Measurements from ENCODE around the gene DERL3.
A peak's percentile ranks its signal among the peaks of the same experiment; 100 is the strongest.
"Not testable (repeated sequence)": the region's sequence is repeated elsewhere in the genome, so short reads cannot be mapped to it uniquely, and the experiment has no call there.

Gene DERL3

DNA sequence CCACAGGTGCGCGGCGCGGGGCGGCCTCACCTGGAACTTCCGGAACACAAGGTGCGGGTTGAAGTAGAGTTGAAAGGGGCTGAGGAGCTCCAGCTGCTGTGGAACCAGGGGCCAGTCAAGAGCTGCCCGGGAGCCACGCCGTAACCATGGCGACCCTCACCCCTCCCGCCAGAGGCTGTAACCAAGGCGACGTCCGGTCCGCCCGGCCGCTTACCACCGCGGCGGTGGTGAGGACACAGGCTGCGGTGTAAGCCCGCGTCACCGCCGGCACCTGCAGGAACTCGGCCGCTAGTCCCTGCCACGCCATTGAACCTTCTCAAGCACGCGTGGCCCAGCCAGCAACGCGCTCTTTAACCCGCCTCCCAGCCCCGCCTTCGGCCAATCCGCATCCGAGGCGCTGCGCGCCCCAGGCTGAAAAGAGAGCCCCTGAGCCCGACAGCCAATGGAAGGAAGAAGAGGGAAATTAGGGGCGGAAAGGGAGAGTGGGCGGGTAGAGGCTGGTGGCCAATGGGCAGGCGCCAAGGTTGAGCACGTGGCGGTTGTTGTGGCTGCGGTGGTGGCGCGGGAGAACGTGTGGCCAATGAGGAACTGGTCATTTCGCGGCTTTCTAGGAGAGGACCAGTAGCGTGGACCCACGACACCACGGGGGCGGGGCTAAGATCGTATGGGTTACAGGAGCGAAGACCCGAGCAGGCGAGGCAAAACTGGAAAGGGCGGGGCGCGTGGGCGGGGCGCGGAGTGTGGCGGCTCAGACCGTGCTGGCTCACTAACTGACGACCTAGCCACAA is at the start of gene DERL3:
DERL3 (minus strand) TSS at position 326 of the 788 bp plus-strand sequence; CDS start at position 307, 19 bp downstream.
- peaks cover 6 to 23% of the 10 kb centered on the region in 2 donors for H3K4me1 ChIP-seq (ENCODE audit: control insufficient read depth in 1 of 2, insufficient read depth in 2 of 2, low read length in 2 of 2)
- H3K9ac ChIP-seq (ENCODE audit: low read depth in 1 of 2, low read length in 2 of 2): peak within 1 kb of the TSS; percentile 32 to 33
- H3K27ac ChIP-seq (ENCODE audit: low read depth, low read length): no peak within 1 kb of the TSS
- peak within 1 kb of the TSS; percentile 66 to 80 for H3K4me3 ChIP-seq (ENCODE audit: low read depth in 1 of 2, low read length in 2 of 2)
- peaks cover 15 to 27% of the 10 kb centered on the region in 2 donors for H3K36me3 ChIP-seq (ENCODE audit: control insufficient read depth in 1 of 2, insufficient read depth in 2 of 2, low read length in 2 of 2)
- H3K9me3 ChIP-seq (ENCODE audit: control insufficient read depth in 1 of 2, low read length in 2 of 2): no peaks in the 10 kb centered on the region
- H3K27me3 ChIP-seq (ENCODE audit: control insufficient read depth in 1 of 2, insufficient read depth in 2 of 2, low read length in 2 of 2): no peaks in the 10 kb centered on the region

- Histone ChIP-seq H3K9me3 (ENCODE audit: control insufficient read depth in 1 of 2, low read length in 2 of 2) (no peaks in the 10 kb centered on the region), H3K36me3 (ENCODE audit: control insufficient read depth in 1 of 2, insufficient read depth in 2 of 2, low read length in 2 of 2) (no peaks in the 10 kb centered on the region), H3K27ac (ENCODE audit: low read depth, low read length) (no peak overlapping the region), H3K27me3 (ENCODE audit: control insufficient read depth in 1 of 2, insufficient read depth in 2 of 2, low read length in 2 of 2) (no peaks in the 10 kb centered on the region), H3K9ac (ENCODE audit: low read depth in 1 of 2, low read length in 2 of 2) (no peak overlapping the region), H3K4me1 (ENCODE audit: control insufficient read depth in 1 of 2, insufficient read depth in 2 of 2, low read length in 2 of 2) (no peaks in the 10 kb centered on the region), H3K4me3 (ENCODE audit: low read depth in 1 of 2, low read length in 2 of 2) (no peak overlapping the region)
Measured at GRCh38 chr22:23884140-23884539, 45.3 kb upstream of the DERL3 start.

- H3K36me3 ChIP-seq (ENCODE audit: control insufficient read depth in 1 of 2, insufficient read depth in 2 of 2, low read length in 2 of 2): no peaks in the 10 kb centered on the region
- H3K9ac ChIP-seq (ENCODE audit: low read depth in 1 of 2, low read length in 2 of 2): no peak overlapping the region
- H3K4me1 ChIP-seq (ENCODE audit: control insufficient read depth in 1 of 2, insufficient read depth in 2 of 2, low read length in 2 of 2): no peaks in the 10 kb centered on the region
- H3K9me3 ChIP-seq (ENCODE audit: control insufficient read depth in 1 of 2, low read length in 2 of 2): no peaks in the 10 kb centered on the region
- H3K4me3 ChIP-seq (ENCODE audit: low read depth in 1 of 2, low read length in 2 of 2): no peak overlapping the region
- H3K27me3 ChIP-seq (ENCODE audit: control insufficient read depth in 1 of 2, insufficient read depth in 2 of 2, low read length in 2 of 2): no peaks in the 10 kb centered on the region
- H3K27ac ChIP-seq (ENCODE audit: low read depth, low read length): no peak overlapping the region
Measured at GRCh38 chr22:23883658-23884057, 44.9 kb upstream of the DERL3 start.

- H3K27ac ChIP-seq (ENCODE audit: low read depth, low read length): no peak overlapping the region
- H3K36me3 ChIP-seq (ENCODE audit: control insufficient read depth in 1 of 2, insufficient read depth in 2 of 2, low read length in 2 of 2): peaks cover 0 to 9% of the 10 kb centered on the region in 2 donors
- no peaks in the 10 kb centered on the region for H3K9me3 ChIP-seq (ENCODE audit: control insufficient read depth in 1 of 2, low read length in 2 of 2)
- H3K27me3 ChIP-seq (ENCODE audit: control insufficient read depth in 1 of 2, insufficient read depth in 2 of 2, low read length in 2 of 2): no peaks in the 10 kb centered on the region
- no peak overlapping the region for H3K4me3 ChIP-seq (ENCODE audit: low read depth in 1 of 2, low read length in 2 of 2)
- H3K9ac ChIP-seq (ENCODE audit: low read depth in 1 of 2, low read length in 2 of 2): no peak overlapping the region
- H3K4me1 ChIP-seq (ENCODE audit: control insufficient read depth in 1 of 2, insufficient read depth in 2 of 2, low read length in 2 of 2): no peaks in the 10 kb centered on the region
Measured at GRCh38 chr22:23882370-23882769, 43.6 kb upstream of the DERL3 start.

DNA sequence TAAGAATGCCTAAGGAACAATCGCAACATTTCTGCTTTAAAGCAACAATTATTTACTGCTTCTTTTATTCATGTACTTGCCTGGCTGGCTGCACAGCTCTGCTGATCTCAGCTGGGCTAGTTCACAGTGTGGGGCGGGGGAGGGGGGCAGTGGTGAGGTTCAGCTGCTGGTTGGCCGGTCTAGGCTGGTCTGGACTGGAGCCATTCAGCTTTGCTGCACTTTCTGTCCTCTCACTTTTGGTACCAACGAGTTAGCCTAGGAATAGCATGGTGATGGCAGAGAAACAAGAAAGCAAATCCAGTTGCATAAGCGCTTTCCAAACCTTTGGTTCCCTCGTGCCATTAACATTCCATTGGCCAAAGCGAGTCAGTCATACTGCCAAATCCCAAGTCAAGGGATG is 39.4 kb upstream of the DERL3 start:
- peaks cover 0 to 28% of the 10 kb centered on the region in 2 donors for H3K36me3 ChIP-seq (ENCODE audit: control insufficient read depth in 1 of 2, insufficient read depth in 2 of 2, low read length in 2 of 2)

GRCh38 chr22:23877566-23877965 is 38.8 kb upstream of the DERL3 start:
- Histone ChIP-seq H3K27ac (ENCODE audit: low read depth, low read length) (no peak overlapping the region), H3K4me1 (ENCODE audit: control insufficient read depth in 1 of 2, insufficient read depth in 2 of 2, low read length in 2 of 2) (no peaks in the 10 kb centered on the region), H3K4me3 (ENCODE audit: low read depth in 1 of 2, low read length in 2 of 2) (no peak overlapping the region), H3K36me3 (ENCODE audit: control insufficient read depth in 1 of 2, insufficient read depth in 2 of 2, low read length in 2 of 2) (peaks cover 0 to 28% of the 10 kb centered on the region in 2 donors), H3K9me3 (ENCODE audit: control insufficient read depth in 1 of 2, low read length in 2 of 2) (no peaks in the 10 kb centered on the region), H3K9ac (ENCODE audit: low read depth in 1 of 2, low read length in 2 of 2) (no peak overlapping the region), H3K27me3 (ENCODE audit: control insufficient read depth in 1 of 2, insufficient read depth in 2 of 2, low read length in 2 of 2) (no peaks in the 10 kb centered on the region)

More for the DNA sequence above, 39.4 kb upstream of the DERL3 start:
- H3K27me3 ChIP-seq (ENCODE audit: control insufficient read depth in 1 of 2, insufficient read depth in 2 of 2, low read length in 2 of 2): no peaks in the 10 kb centered on the region
- H3K27ac ChIP-seq (ENCODE audit: low read depth, low read length): no peak overlapping the region
- no peak overlapping the region for H3K9ac ChIP-seq (ENCODE audit: low read depth in 1 of 2, low read length in 2 of 2)
- no peak overlapping the region for H3K4me3 ChIP-seq (ENCODE audit: low read depth in 1 of 2, low read length in 2 of 2)
- H3K4me1 ChIP-seq (ENCODE audit: control insufficient read depth in 1 of 2, insufficient read depth in 2 of 2, low read length in 2 of 2): no peaks in the 10 kb centered on the region
- no peaks in the 10 kb centered on the region for H3K9me3 ChIP-seq (ENCODE audit: control insufficient read depth in 1 of 2, low read length in 2 of 2)

- no peak overlapping the region for H3K4me3 ChIP-seq (ENCODE audit: low read depth in 1 of 2, low read length in 2 of 2)
- no peak overlapping the region for H3K9ac ChIP-seq (ENCODE audit: low read depth in 1 of 2, low read length in 2 of 2)
- no peaks in the 10 kb centered on the region for H3K27me3 ChIP-seq (ENCODE audit: control insufficient read depth in 1 of 2, insufficient read depth in 2 of 2, low read length in 2 of 2)
- no peaks in the 10 kb centered on the region for H3K9me3 ChIP-seq (ENCODE audit: control insufficient read depth in 1 of 2, low read length in 2 of 2)
- H3K36me3 ChIP-seq (ENCODE audit: control insufficient read depth in 1 of 2, insufficient read depth in 2 of 2, low read length in 2 of 2): peaks cover 0 to 28% of the 10 kb centered on the region in 2 donors
- H3K27ac ChIP-seq (ENCODE audit: low read depth, low read length): no peak overlapping the region
- no peaks in the 10 kb centered on the region for H3K4me1 ChIP-seq (ENCODE audit: control insufficient read depth in 1 of 2, insufficient read depth in 2 of 2, low read length in 2 of 2)
Measured at GRCh38 chr22:23875801-23876200, 37.0 kb upstream of the DERL3 start.

DNA sequence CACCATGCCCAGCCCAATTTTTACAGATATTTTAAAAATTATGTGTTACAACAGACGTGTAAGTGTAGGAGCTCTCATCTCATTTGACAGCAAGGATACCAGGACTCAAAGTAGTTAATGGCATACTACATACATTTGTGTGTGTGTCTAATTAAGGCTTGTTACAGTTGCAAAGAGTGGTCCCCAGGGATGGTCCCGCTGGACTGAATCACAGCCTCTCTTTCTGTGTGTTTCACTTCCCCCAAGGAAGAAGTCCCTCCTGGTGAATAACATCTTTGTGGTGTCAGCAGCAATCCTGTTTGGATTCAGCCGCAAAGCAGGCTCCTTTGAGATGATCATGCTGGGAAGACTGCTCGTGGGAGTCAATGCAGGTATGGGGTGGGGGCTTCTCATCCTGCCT is 36.1 kb upstream of the DERL3 start:
- H3K4me3 ChIP-seq (ENCODE audit: low read depth in 1 of 2, low read length in 2 of 2): no peak overlapping the region
- no peak overlapping the region for H3K27ac ChIP-seq (ENCODE audit: low read depth, low read length)
- no peaks in the 10 kb centered on the region for H3K4me1 ChIP-seq (ENCODE audit: control insufficient read depth in 1 of 2, insufficient read depth in 2 of 2, low read length in 2 of 2)
- H3K27me3 ChIP-seq (ENCODE audit: control insufficient read depth in 1 of 2, insufficient read depth in 2 of 2, low read length in 2 of 2): no peaks in the 10 kb centered on the region
- H3K9me3 ChIP-seq (ENCODE audit: control insufficient read depth in 1 of 2, low read length in 2 of 2): no peaks in the 10 kb centered on the region
- H3K36me3 ChIP-seq (ENCODE audit: control insufficient read depth in 1 of 2, insufficient read depth in 2 of 2, low read length in 2 of 2): peaks cover 0 to 33% of the 10 kb centered on the region in 2 donors
- H3K9ac ChIP-seq (ENCODE audit: low read depth in 1 of 2, low read length in 2 of 2): no peak overlapping the region

GRCh38 chr22:23868580-23868979 is 29.8 kb upstream of the DERL3 start:
- Histone ChIP-seq H3K36me3 (ENCODE audit: control insufficient read depth in 1 of 2, insufficient read depth in 2 of 2, low read length in 2 of 2) (peaks cover 0 to 19% of the 10 kb centered on the region in 2 donors), H3K27me3 (ENCODE audit: control insufficient read depth in 1 of 2, insufficient read depth in 2 of 2, low read length in 2 of 2) (no peaks in the 10 kb centered on the region), H3K9ac (ENCODE audit: low read depth in 1 of 2, low read length in 2 of 2) (no peak overlapping the region), H3K4me1 (ENCODE audit: control insufficient read depth in 1 of 2, insufficient read depth in 2 of 2, low read length in 2 of 2) (no peaks in the 10 kb centered on the region), H3K4me3 (ENCODE audit: low read depth in 1 of 2, low read length in 2 of 2) (no peak overlapping the region), H3K9me3 (ENCODE audit: control insufficient read depth in 1 of 2, low read length in 2 of 2) (no peaks in the 10 kb centered on the region), H3K27ac (ENCODE audit: low read depth, low read length) (no peak overlapping the region)

GRCh38 chr22:23864499-23865154 is 25.8 kb upstream of the DERL3 start:
- H3K27ac ChIP-seq (ENCODE audit: low read depth, low read length); H3K27me3 ChIP-seq (ENCODE audit: control insufficient read depth in 1 of 2, insufficient read depth in 2 of 2, low read length in 2 of 2); H3K9me3 ChIP-seq (ENCODE audit: control insufficient read depth in 1 of 2, low read length in 2 of 2); H3K4me1 ChIP-seq (ENCODE audit: control insufficient read depth in 1 of 2, insufficient read depth in 2 of 2, low read length in 2 of 2); H3K4me3 ChIP-seq (ENCODE audit: low read depth in 1 of 2, low read length in 2 of 2); H3K9ac ChIP-seq (ENCODE audit: low read depth in 1 of 2, low read length in 2 of 2): not testable (repeated sequence)
- H3K36me3 ChIP-seq (ENCODE audit: control insufficient read depth in 1 of 2, insufficient read depth in 2 of 2, low read length in 2 of 2): peaks cover 0 to 14% of the 10 kb centered on the region in 2 donors
